GM21360 (cell line): Measurements from ENCODE around the gene PARVA.
"Not testable (repeated sequence)": the region's sequence is repeated elsewhere in the genome, so short reads cannot be mapped to it uniquely, and the experiment has no call there.

Source experiments
- ATAC-seq: cut with Tn5 transposase; IDR thresholded peaks from one replicate; pipeline ENCODE4 v1.9.1; 2021; ENCODE audit warnings: mild to moderate bottlenecking, moderate library complexity; ENCODE audit not compliant: unreplicated experiment

Gene PARVA

GRCh38 chr11:12496181-12497025 is 119.0 kb downstream of the PARVA start:
- ATAC-seq, result no peak

GRCh38 chr11:12497431-12497830 is 120.1 kb downstream of the PARVA start:
- no peak for ATAC-seq

GRCh38 chr11:12499071-12499470 is 121.7 kb downstream of the PARVA start:
- no peak for ATAC-seq

GRCh38 chr11:12502046-12502445 is 124.7 kb downstream of the PARVA start:
- ATAC-seq, result no peak

- no peak for ATAC-seq
Measured at GRCh38 chr11:12503039-12503484, 125.7 kb downstream of the PARVA start.

- no peak for ATAC-seq
Measured at GRCh38 chr11:12503886-12504285, 126.5 kb downstream of the PARVA start.

- ATAC-seq, result no peak
Measured at GRCh38 chr11:12505183-12505582, 127.8 kb downstream of the PARVA start.

- no peak for ATAC-seq
Measured at GRCh38 chr11:12506404-12506921, 129.1 kb downstream of the PARVA start.

- ATAC-seq, result no peak
Measured at GRCh38 chr11:12507391-12507790, 130.0 kb downstream of the PARVA start.

- ATAC-seq, result no peak
Measured at GRCh38 chr11:12508151-12508751, 130.9 kb downstream of the PARVA start.

GRCh38 chr11:12509371-12509770 is 132.0 kb downstream of the PARVA start:
- no peak for ATAC-seq

- ATAC-seq, result no peak
Measured at GRCh38 chr11:12512132-12512531, 134.8 kb downstream of the PARVA start.

GRCh38 chr11:12512826-12513395 is 135.5 kb downstream of the PARVA start:
- ATAC-seq, result no peak

- ATAC-seq, result no peak
Measured at GRCh38 chr11:12516387-12517105, 139.2 kb downstream of the PARVA start.

GRCh38 chr11:12517306-12517705 is 139.9 kb downstream of the PARVA start:
- no peak for ATAC-seq

- ATAC-seq, result no peak
Measured at GRCh38 chr11:12517741-12518140, 140.4 kb downstream of the PARVA start.

GRCh38 chr11:12518606-12519385 is 141.4 kb downstream of the PARVA start:
- ATAC-seq, result no peak

GRCh38 chr11:12520054-12520453 is 142.7 kb downstream of the PARVA start:
- ATAC-seq, result no peak

GRCh38 chr11:12520576-12520975 is 143.2 kb downstream of the PARVA start:
- ATAC-seq, result not testable (repeated sequence)

- ATAC-seq, result no peak
Measured at GRCh38 chr11:12523180-12523924, 146.0 kb downstream of the PARVA start.
